HG03039 (cell line): ENCODE results near the gene RETREG1.

Experiments used
- ATAC-seq: cut with Tn5 transposase; IDR thresholded peaks from one replicate; pipeline ENCODE4 v1.9.1; 2021; ENCODE audit warnings: mild to moderate bottlenecking, moderate library complexity; ENCODE audit not compliant: unreplicated experiment

Gene RETREG1

GRCh38 chr5:16534280-16534679 is 82.5 kb downstream of the RETREG1 start:
- no peak for ATAC-seq

- ATAC-seq, result no peak
Observed at GRCh38 chr5:16531063-16531648, 85.6 kb downstream of the RETREG1 start.

GRCh38 chr5:16529306-16529705 is 87.5 kb downstream of the RETREG1 start:
- ATAC-seq, result no peak

GRCh38 chr5:16528382-16529110 is 88.3 kb downstream of the RETREG1 start:
- ATAC-seq, result no peak

- no peak for ATAC-seq
Observed at GRCh38 chr5:16525651-16526050, 91.1 kb downstream of the RETREG1 start.

- no peak for ATAC-seq
Observed at GRCh38 chr5:16524286-16524685, 92.5 kb downstream of the RETREG1 start.

GRCh38 chr5:16521521-16522483 is 95.0 kb downstream of the RETREG1 start:
- ATAC-seq, result no peak

GRCh38 chr5:16520841-16521240 is 96.0 kb downstream of the RETREG1 start:
- no peak for ATAC-seq

GRCh38 chr5:16519435-16519834 is 97.4 kb downstream of the RETREG1 start:
- ATAC-seq, result no peak

- ATAC-seq, result no peak
Observed at GRCh38 chr5:16518606-16519005, 98.2 kb downstream of the RETREG1 start.

GRCh38 chr5:16515532-16515931 is 101.3 kb downstream of the RETREG1 start:
- no peak for ATAC-seq

GRCh38 chr5:16510098-16510497 is 106.7 kb downstream of the RETREG1 start:
- no peak for ATAC-seq

GRCh38 chr5:16508730-16509531 is 107.9 kb downstream of the RETREG1 start:
- no peak for ATAC-seq

- ATAC-seq, result no peak
Observed at GRCh38 chr5:16507716-16508115, 109.1 kb downstream of the RETREG1 start.

- no peak for ATAC-seq
Observed at GRCh38 chr5:16505904-16506303, 110.9 kb downstream of the RETREG1 start.

GRCh38 chr5:16505140-16505891 is 111.5 kb downstream of the RETREG1 start:
- ATAC-seq, result no peak

- no peak for ATAC-seq
Observed at GRCh38 chr5:16504571-16504970, 112.2 kb downstream of the RETREG1 start.

- ATAC-seq, result no peak
Observed at GRCh38 chr5:16502866-16503265, 113.9 kb downstream of the RETREG1 start.

- no peak for ATAC-seq
Observed at GRCh38 chr5:16500024-16500423, 116.8 kb downstream of the RETREG1 start.

GRCh38 chr5:16497546-16497945 is 119.3 kb downstream of the RETREG1 start:
- ATAC-seq, result no peak
